H9 (cell line): ENCODE measurements around the gene LATS2. TPM values are rescaled to one million over a fixed set of nuclear protein-coding genes. Genes with fewer than 3 reads are reported as not detected.
A peak's percentile ranks its signal among the peaks of the same experiment; 100 is the strongest.

Experiments
- DNase-seq: peaks from one replicate; pipeline ENCODE4 v3.0.0-alpha.2; 2017
- H2AFZ ChIP-seq: one replicate; pipeline ENCODE4 v1.6.1; 2013; ENCODE audit warnings: mild to moderate bottlenecking, low read length, control low read depth, moderate library complexity
- H2AK5ac ChIP-seq: 2 replicates; pipeline ENCODE4 v1.6.1; 2013; ENCODE audit warnings: low read length, control low read depth, mixed read lengths; ENCODE audit not compliant: insufficient read length
- H2BK120ac ChIP-seq: one replicate; pipeline ENCODE4 v1.6.1; 2013; ENCODE audit warnings: low read depth, mild to moderate bottlenecking, low read length, control low read depth, inconsistent platforms; ENCODE audit not compliant: poor library complexity, severe bottlenecking
- H2BK12ac ChIP-seq: 2 replicates; pipeline ENCODE4 v1.6.1; 2013; ENCODE audit warnings: low read length, control low read depth, mixed read lengths, low read depth; ENCODE audit not compliant: insufficient read length
- H2BK15ac ChIP-seq: 2 replicates; pipeline ENCODE4 v1.6.1; 2013; ENCODE audit warnings: low read depth, low read length, control low read depth
- H2BK20ac ChIP-seq: one replicate; pipeline ENCODE4 v1.6.1; 2013; ENCODE audit warnings: low read depth, mild to moderate bottlenecking, low read length, control low read depth, inconsistent platforms; ENCODE audit not compliant: poor library complexity, severe bottlenecking
- H2BK5ac ChIP-seq: 2 replicates; pipeline ENCODE4 v1.6.1; 2013; ENCODE audit warnings: low read length, control low read depth, mixed read lengths; ENCODE audit not compliant: insufficient read length
- H3K14ac ChIP-seq: 2 replicates; pipeline ENCODE4 v1.6.1; 2013; ENCODE audit warnings: low read length, control low read depth; ENCODE audit not compliant: insufficient read depth
- H3K18ac ChIP-seq: 2 replicates; pipeline ENCODE4 v1.6.1; 2013; ENCODE audit warnings: low read depth, mild to moderate bottlenecking, mixed read lengths, low read length, control low read depth; ENCODE audit not compliant: insufficient read length
- H3K23ac ChIP-seq: 2 replicates; pipeline ENCODE4 v1.6.1; 2013; ENCODE audit warnings: low read length, control low read depth, mixed read lengths, low read depth; ENCODE audit not compliant: insufficient read length
- H3K23me2 ChIP-seq: 2 replicates; pipeline ENCODE4 v1.6.1; 2013; ENCODE audit warnings: low read depth, mild to moderate bottlenecking, mixed read lengths, low read length, control low read depth; ENCODE audit not compliant: insufficient read length, poor library complexity, severe bottlenecking
- H3K27ac ChIP-seq: 2 replicates; pipeline ENCODE4 v1.5.1; 2013; ENCODE audit warnings: low read length, control low read depth, mixed read lengths, low read depth; ENCODE audit not compliant: insufficient read length
- H3K27me3 ChIP-seq: 2 replicates; pipeline ENCODE4 v1.6.1; 2013; ENCODE audit warnings: low read length, control low read depth, inconsistent platforms; ENCODE audit not compliant: insufficient read depth
- H3K4ac ChIP-seq: 2 replicates; pipeline ENCODE4 v1.6.1; 2013; ENCODE audit warnings: low read depth, mild to moderate bottlenecking, control low read depth, inconsistent platforms, low read length, moderate library complexity
- H3K4me1 ChIP-seq: 2 replicates; pipeline ENCODE4 v1.6.1; 2013; ENCODE audit warnings: low read length, control low read depth, inconsistent platforms; ENCODE audit not compliant: insufficient read depth
- H3K4me2 ChIP-seq: 2 replicates; pipeline ENCODE4 v1.6.1; 2013; ENCODE audit warnings: low read length, control low read depth, mixed read lengths; ENCODE audit not compliant: insufficient read length, insufficient read depth
- H3K56ac ChIP-seq: 2 replicates; pipeline ENCODE4 v1.6.1; 2013; ENCODE audit warnings: low read depth, mild to moderate bottlenecking, mixed read lengths, low read length, control low read depth; ENCODE audit not compliant: insufficient read length
- H3K79me1 ChIP-seq: 2 replicates; pipeline ENCODE4 v1.6.1; 2013; ENCODE audit warnings: low read depth, mild to moderate bottlenecking, moderate library complexity, low read length, control low read depth, inconsistent platforms; ENCODE audit not compliant: insufficient read depth, poor library complexity, severe bottlenecking
- H3K79me2 ChIP-seq: 2 replicates; pipeline ENCODE4 v1.6.1; 2013; ENCODE audit warnings: low read length, control low read depth, inconsistent platforms; ENCODE audit not compliant: insufficient read depth
- H3K9ac ChIP-seq: 2 replicates; pipeline ENCODE4 v1.6.1; 2013; ENCODE audit warnings: low read length, control low read depth, mixed read lengths; ENCODE audit not compliant: insufficient read length; ENCODE audit errors: extremely low read depth
- H3K9me3 ChIP-seq: one replicate; pipeline ENCODE4 v1.6.1; 2013; ENCODE audit warnings: low read depth, low read length, inconsistent platforms; ENCODE audit not compliant: control insufficient read depth
- H3T11ph ChIP-seq: one replicate; pipeline ENCODE4 v1.6.1; 2013; ENCODE audit warnings: mild to moderate bottlenecking, low read length, control low read depth, inconsistent platforms
- H4K20me1 ChIP-seq: one replicate; pipeline ENCODE4 v1.6.1; 2013; ENCODE audit not compliant: control insufficient read depth, insufficient read length, insufficient read depth
- H4K5ac ChIP-seq: 2 replicates; pipeline ENCODE4 v1.6.1; 2013; ENCODE audit warnings: low read depth, mild to moderate bottlenecking, mixed read lengths, low read length, control low read depth; ENCODE audit not compliant: insufficient read length
- H4K8ac ChIP-seq: replicated peaks from 2 replicates; pipeline ENCODE4 v1.6.1; 2013; ENCODE audit warnings: low read length, control low read depth, mixed read lengths, low read depth; ENCODE audit not compliant: insufficient read length
- H4K91ac ChIP-seq: 2 replicates; pipeline ENCODE4 v1.6.1; 2013; ENCODE audit warnings: low read depth, mild to moderate bottlenecking, moderate library complexity, mixed read lengths, low read length, control low read depth; ENCODE audit not compliant: insufficient read length
- H3K27ac Mint-ChIP-seq, 3 experiments: 2 replicates in 2 of 3; 3 replicates in 1 of 3; pipeline ENCODE4 v1.8.0; 2020 to 2021; ENCODE audit warnings: mixed read lengths in 3 of 3, mild to moderate bottlenecking in 1 of 3, moderate library complexity in 1 of 3
- H3K27me3 Mint-ChIP-seq: 2 replicates; pipeline ENCODE4 v1.8.0; 2021; ENCODE audit warnings: low read depth, mild to moderate bottlenecking, moderate library complexity, mixed read lengths
- H3K36me3 Mint-ChIP-seq, 3 experiments: 2 replicates in 2 of 3; 3 replicates in 1 of 3; pipeline ENCODE4 v1.8.0; 2020 to 2021; ENCODE audit warnings: low read depth in 3 of 3, mixed read lengths in 3 of 3; ENCODE audit not compliant: insufficient read depth in 1 of 3
- H3K4me1 Mint-ChIP-seq, 2 experiments: 2 replicates each; pipeline ENCODE4 v1.8.0; 2020; ENCODE audit warnings: mixed read lengths in 2 of 2
- H3K4me3 Mint-ChIP-seq, 2 experiments: 2 replicates in 1 of 2; 3 replicates in 1 of 2; pipeline ENCODE4 v1.8.0; 2020 to 2021; ENCODE audit warnings: mild to moderate bottlenecking in 2 of 2, mixed read lengths in 2 of 2, moderate library complexity in 1 of 2
- H3K9me3 Mint-ChIP-seq, 2 experiments: 2 replicates in 1 of 2; 3 replicates in 1 of 2; pipeline ENCODE4 v1.8.0; 2020; ENCODE audit warnings: mild to moderate bottlenecking in 2 of 2, mixed read lengths in 2 of 2, moderate library complexity in 1 of 2
- WGBS: extraction: QIAGEN DNeasy Blood & Tissue Kit; methylation state at CpG from one replicate; pipeline ENCODE4 v1.1.7; 2013; ENCODE audit warnings: missing lambda C conversion rate, low lambda C conversion rate, mixed read lengths; ENCODE audit not compliant: insufficient read length; ENCODE audit errors: extremely low coverage; 5-methylcytosine and 5-hydroxymethylcytosine counted together
- total RNA-seq: library from RNA; stranded (reverse); gene quantifications from 2 replicates; pipeline ENCODE4 v1.2.1, GENCODE V29; 2021
- TF ChIP-seq, protein P1 (sequence below): fragments of 200-600 bp; sonication (generic); conservative IDR thresholded peaks from 3 replicates; pipeline ENCODE4 v1.8.0; 2021; ENCODE audit warnings: antibody characterized with exemption, mild to moderate bottlenecking

Gene LATS2
- total RNA-seq, 1 experiment from 2014 or later, result 20.0 TPM

DNA sequence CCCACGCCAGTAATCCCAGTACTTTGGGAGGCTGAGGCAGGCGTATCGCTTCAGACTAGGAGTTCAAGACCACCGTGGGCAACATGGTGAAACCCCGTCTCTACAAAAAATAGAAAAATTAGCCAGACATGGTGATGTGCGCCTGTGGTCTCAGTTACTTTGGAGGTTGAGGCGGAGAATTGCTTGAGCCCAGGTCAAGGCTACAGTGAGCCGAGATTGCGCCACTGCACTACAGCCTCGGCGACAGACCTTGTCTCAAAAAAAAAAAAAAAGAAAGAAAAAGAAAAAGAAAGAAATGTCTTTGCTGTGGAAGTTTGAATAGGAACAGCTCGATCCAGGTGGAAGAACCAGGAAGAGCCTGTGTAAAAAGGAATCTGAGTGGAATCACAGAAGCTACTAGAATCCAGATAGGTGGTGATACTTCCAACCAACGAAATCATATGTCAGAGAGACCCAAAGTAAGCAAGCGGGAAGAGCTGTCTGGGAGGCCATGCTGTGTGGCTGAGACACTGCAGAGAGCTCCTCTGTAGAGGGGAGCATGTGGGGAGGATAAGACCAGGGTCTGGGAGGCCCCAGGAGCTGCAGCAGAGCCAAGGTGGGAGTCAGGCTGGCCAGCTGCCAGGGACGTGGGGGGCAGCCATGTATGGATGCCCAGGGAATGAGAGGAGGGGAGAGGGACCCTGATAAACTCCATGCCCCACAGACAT lies 21.1 kb downstream of the LATS2 start:
- Histone ChIP-seq H3K4me2 (no peak overlapping the region), H3K9ac (no peak overlapping the region), H4K91ac (no peak overlapping the region), H3K18ac (no peak overlapping the region), H2BK120ac (no peak overlapping the region), H3K23ac (no peak overlapping the region), H3K79me1 (peaks cover 3% of the 10 kb centered on the region), H2AK5ac (no peak overlapping the region), H3K27me3 (no peaks in the 10 kb centered on the region), H2BK12ac (no peak overlapping the region), H3K27ac (no peak overlapping the region), H4K20me1 (no peaks in the 10 kb centered on the region), H3K4ac (no peak overlapping the region), H2BK20ac (no peak overlapping the region), H3K9me3 (no peaks in the 10 kb centered on the region), H3T11ph (no peak overlapping the region), H4K5ac (no peak overlapping the region), H2AFZ (no peak overlapping the region), H3K79me2 (peaks cover 30% of the 10 kb centered on the region; the same call in 1 of the 2 replicates), H2BK5ac (no peak overlapping the region), H2BK15ac (no peak overlapping the region), H3K14ac (no peak overlapping the region), H3K56ac (no peak overlapping the region), H3K4me1 (peaks cover 4% of the 10 kb centered on the region; the same call in 1 of the 2 replicates), H3K23me2 (no peaks in the 10 kb centered on the region), H4K8ac (no peak overlapping the region)
- H3K4me3 Mint-ChIP-seq, result no peak overlapping the region
- peaks cover 31 to 33% of the 10 kb centered on the region in 2 experiments for H3K4me1 Mint-ChIP-seq
- H3K36me3 Mint-ChIP-seq, result peaks cover 21 to 53% (median 46%) of the 10 kb centered on the region in 3 experiments
- no peaks in the 10 kb centered on the region for H3K9me3 Mint-ChIP-seq
- H3K27me3 Mint-ChIP-seq, result no peaks in the 10 kb centered on the region
- peak overlapping the region; percentile 3 to 79 (median 73); a peak in 5 of 7 replicates for H3K27ac Mint-ChIP-seq
- TF ChIP-seq, protein P1, sequence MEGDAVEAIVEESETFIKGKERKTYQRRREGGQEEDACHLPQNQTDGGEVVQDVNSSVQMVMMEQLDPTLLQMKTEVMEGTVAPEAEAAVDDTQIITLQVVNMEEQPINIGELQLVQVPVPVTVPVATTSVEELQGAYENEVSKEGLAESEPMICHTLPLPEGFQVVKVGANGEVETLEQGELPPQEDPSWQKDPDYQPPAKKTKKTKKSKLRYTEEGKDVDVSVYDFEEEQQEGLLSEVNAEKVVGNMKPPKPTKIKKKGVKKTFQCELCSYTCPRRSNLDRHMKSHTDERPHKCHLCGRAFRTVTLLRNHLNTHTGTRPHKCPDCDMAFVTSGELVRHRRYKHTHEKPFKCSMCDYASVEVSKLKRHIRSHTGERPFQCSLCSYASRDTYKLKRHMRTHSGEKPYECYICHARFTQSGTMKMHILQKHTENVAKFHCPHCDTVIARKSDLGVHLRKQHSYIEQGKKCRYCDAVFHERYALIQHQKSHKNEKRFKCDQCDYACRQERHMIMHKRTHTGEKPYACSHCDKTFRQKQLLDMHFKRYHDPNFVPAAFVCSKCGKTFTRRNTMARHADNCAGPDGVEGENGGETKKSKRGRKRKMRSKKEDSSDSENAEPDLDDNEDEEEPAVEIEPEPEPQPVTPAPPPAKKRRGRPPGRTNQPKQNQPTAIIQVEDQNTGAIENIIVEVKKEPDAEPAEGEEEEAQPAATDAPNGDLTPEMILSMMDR, result no peak
- no CpG with 5 or more reads among the region's 15 CpGs for WGBS
- no peak for DNase-seq
